HepG2 (cell line): ENCODE measurements around the gene SPRY1. TPM values are rescaled to one million over a fixed set of nuclear protein-coding genes. Genes with fewer than 3 reads are reported as not detected.

Experiments
- ATAC-seq: fragments of 200-7000 bp; cut with Tn5 transposase; 3 replicates; pipeline ENCODE4 v1.9.1; 2020; ENCODE audit warnings: mild to moderate bottlenecking, moderate library complexity
- BruUV-seq: library from RNA; stranded (reverse); fragments of 400-500 nt; replicated peaks from 2 replicates; lab custom pipeline; 2021; lab: Mats Ljungman, UMichigan
- CTCF ChIA-PET: fragments of 300-600 bp; formaldehyde crosslinking; extraction: SDS; loops from one replicate; lab custom pipeline; 2021; ENCODE audit warnings: low total read pairs, inconsistent platforms, low intra/inter-chr PET ratio; lab: Yijun Ruan, JAX
- POLR2A ChIA-PET: fragments of 350-600 bp; sonication (Branson Sonifier 250); formaldehyde crosslinking; loops from one replicate; lab custom pipeline; 2020; ENCODE audit warnings: antibody characterized with exemption, inconsistent platforms; lab: Yijun Ruan, JAX
- DNase-seq: peaks from one replicate; pipeline ENCODE4 v3.0.0-alpha.2; 2015; ENCODE audit warnings: low spot score
- FAIRE-seq: peaks from 3 replicates; lab custom pipeline; 2011; peaks lifted over from hg19 to GRCh38; lab: Jason Lieb, UNC
- H2AFZ ChIP-seq: one replicate; pipeline ENCODE4 v1.6.1; 2011; ENCODE audit warnings: low read length, inconsistent platforms
- H3K27ac ChIP-seq: fragments of 300-600 bp; 3 replicates; pipeline ENCODE4 v1.8.0; 2011; ENCODE audit warnings: mixed run types, mild to moderate bottlenecking, mixed read lengths, low read length, inconsistent platforms; ENCODE audit not compliant: insufficient read depth; ENCODE audit errors: extremely low read length
- H3K27me3 ChIP-seq, 2 experiments: fragments of 200-600 bp in 1 of 2; 2 replicates in 1 of 2; 3 replicates in 1 of 2; pipeline versions ENCODE4 v1.6.0 to v1.8.0; 2011; ENCODE audit warnings: low read length in 2 of 2, mild to moderate bottlenecking in 2 of 2, moderate library complexity in 2 of 2, inconsistent platforms in 1 of 2; ENCODE audit not compliant: insufficient read depth in 2 of 2, control insufficient read depth in 1 of 2
- H3K36me3 ChIP-seq, 2 experiments: fragments of 200-600 bp in 1 of 2; replicated peaks in 1 of 2; 2 replicates in 1 of 2; 3 replicates in 1 of 2; pipeline versions ENCODE4 v1.5.1 to v1.8.0; 2011; ENCODE audit warnings: low read length in 2 of 2, inconsistent platforms in 1 of 2; ENCODE audit not compliant: insufficient read depth in 2 of 2, control insufficient read depth in 1 of 2
- H3K4me1 ChIP-seq: 2 replicates; pipeline ENCODE4 v1.5.1; 2012; ENCODE audit warnings: low read length, inconsistent platforms; ENCODE audit not compliant: insufficient read depth
- H3K4me2 ChIP-seq: 2 replicates; pipeline ENCODE4 v1.6.0; 2011; ENCODE audit warnings: low read depth, low read length, inconsistent platforms
- H3K4me3 ChIP-seq, 3 experiments: fragments of 200-600 bp in 1 of 3; sonication (generic), shearing (Covaris generic) in 1 of 3; replicated peaks in 1 of 3; 2 replicates each; pipeline ENCODE4 v1.5.1; 2011 to 2016; ENCODE audit warnings: low read length in 3 of 3, inconsistent platforms in 2 of 3, low read depth in 2 of 3, mild to moderate bottlenecking in 2 of 3, control low read depth in 1 of 3, mixed read lengths in 1 of 3; ENCODE audit not compliant: insufficient read depth in 1 of 3
- H3K79me2 ChIP-seq: one replicate; pipeline ENCODE4 v1.6.1; 2011; ENCODE audit warnings: low read length, inconsistent platforms; ENCODE audit not compliant: insufficient read depth
- H3K9ac ChIP-seq: 2 replicates; pipeline ENCODE4 v1.6.0; 2011; ENCODE audit warnings: mild to moderate bottlenecking, low read depth, low read length, inconsistent platforms; ENCODE audit not compliant: insufficient read depth
- H3K9me3 ChIP-seq: 2 replicates; pipeline ENCODE4 v1.5.1; 2012; ENCODE audit warnings: mild to moderate bottlenecking, low read length
- H4K20me1 ChIP-seq: 2 replicates; pipeline ENCODE4 v1.6.0; 2011; ENCODE audit warnings: inconsistent platforms, mild to moderate bottlenecking, low read length, moderate library complexity; ENCODE audit not compliant: insufficient read depth
- CREM ChIP-seq, 2 experiments: sonication (generic) in 1 of 2; formaldehyde crosslinking in 1 of 2; IDR thresholded peaks; 2 replicates each; pipeline versions ENCODE4 v1.4.0 to v1.6.1; 2016 to 2020; ENCODE audit warnings: antibody characterized with exemption in 1 of 2, mild to moderate bottlenecking in 1 of 2, missing genetic modification reagents in 1 of 2
- GATA4 ChIP-seq: sonication (generic); IDR thresholded peaks from 2 replicates; pipeline ENCODE4 v1.6.1; 2016; ENCODE audit warnings: antibody characterized with exemption, low read depth, borderline replicate concordance
- GATAD2A ChIP-seq: IDR thresholded peaks from 2 replicates; pipeline ENCODE4 v1.6.1; 2016
- ISL2 ChIP-seq: sonication (generic); formaldehyde crosslinking; IDR thresholded peaks from 2 replicates; pipeline ENCODE4 v1.5.0; 2020; ENCODE audit warnings: missing genetic modification reagents
- NFAT5 ChIP-seq: sonication (generic); formaldehyde crosslinking; IDR thresholded peaks from 2 replicates; pipeline ENCODE4 v1.4.0; 2020; ENCODE audit warnings: missing genetic modification reagents
- SAP130 ChIP-seq: IDR thresholded peaks from 2 replicates; pipeline ENCODE4 v1.6.1; 2016; ENCODE audit warnings: low read depth
- SMARCE1 ChIP-seq: fragments of 450-650 bp; IDR thresholded peaks from 2 replicates; pipeline ENCODE4 v1.6.1; 2017; ENCODE audit warnings: borderline replicate concordance
- USF2 ChIP-seq, 2 experiments: sonication (generic) in 1 of 2; formaldehyde crosslinking in 1 of 2; IDR thresholded peaks; 2 replicates each; pipeline versions ENCODE4 v1.5.1 to v1.6.1; 2011 to 2020; ENCODE audit warnings: borderline replicate concordance in 1 of 2, low read depth in 1 of 2, low read length in 1 of 2, mild to moderate bottlenecking in 1 of 2, missing genetic modification reagents in 1 of 2, moderate library complexity in 1 of 2
- ZNF556 ChIP-seq: sonication (generic); formaldehyde crosslinking; IDR thresholded peaks from 2 replicates; pipeline ENCODE4 v1.4.0; 2020; ENCODE audit warnings: mild to moderate bottlenecking, missing genetic modification reagents, borderline replicate concordance
- ZNF597 ChIP-seq: sonication (generic); formaldehyde crosslinking; IDR thresholded peaks from 2 replicates; pipeline ENCODE4 v1.5.0; 2020; ENCODE audit warnings: missing genetic modification reagents
- WGBS: methylation state at CpG from one replicate; pipeline ENCODE4 v1.1.6; 2017; ENCODE audit warnings: low lambda C conversion rate; 5-methylcytosine and 5-hydroxymethylcytosine counted together
- in situ Hi-C: cut with HindIII; loops from 2 replicates; pipeline ENCODE4 v1.10.0; 2017; ENCODE audit warnings: low pct_unique_long_range_greater_than_20kb; ENCODE audit not compliant: extremely low pct_ligation_motif_present
- intact Hi-C: fragments of 100-400 bp; cut with micrococcal nuclease; formaldehyde crosslinking; loops from one replicate; pipeline ENCODE4 v1.10.0; 2022; ENCODE audit not compliant: unreplicated experiment
- polyA plus RNA-seq, 8 experiments: library from polyadenylated mRNA; depleted of rRNA in 3 of 8; stranded (reverse) in 7 of 8; unstranded in 1 of 8; fragments of >200 nt; fragmentation: Illumina TruSeq in 4 of 8; extraction: Trizol in 4 of 8; gene quantifications; 2 replicates each; pipeline versions ENCODE4 v1.2.1 to v1.2.3, GENCODE V29; 2011 to 2016; ENCODE audit warnings: low read depth in 4 of 8, missing spikeins in 1 of 8, mixed read lengths in 1 of 8; ENCODE audit not compliant: insufficient read depth in 1 of 8
- total RNA-seq, 5 experiments: library from RNA; depleted of rRNA; stranded (reverse); fragments of >200 nt; fragmentation: Illumina TruSeq; extraction: Trizol; gene quantifications; 2 replicates each; pipeline ENCODE4 v1.2.3, GENCODE V29; 2016; ENCODE audit warnings: low read depth in 1 of 5
- TF ChIP-seq, protein P1 (sequence below), 2 experiments: fragments of 450-650 bp in 1 of 2; sonication (generic) in 1 of 2; formaldehyde crosslinking; IDR thresholded peaks; 2 replicates each; pipeline versions ENCODE4 v1.5.0 to v1.8.0; 2020 to 2022; ENCODE audit warnings: mild to moderate bottlenecking in 1 of 2, missing genetic modification reagents in 1 of 2

SPRY1 gene
- total and polyA plus RNA-seq, 2 of the 13 experiments (the other 11 are each of a cell fraction or from before 2014, with no cell fraction given) = 24.7 to 33.4 TPM

DNA sequence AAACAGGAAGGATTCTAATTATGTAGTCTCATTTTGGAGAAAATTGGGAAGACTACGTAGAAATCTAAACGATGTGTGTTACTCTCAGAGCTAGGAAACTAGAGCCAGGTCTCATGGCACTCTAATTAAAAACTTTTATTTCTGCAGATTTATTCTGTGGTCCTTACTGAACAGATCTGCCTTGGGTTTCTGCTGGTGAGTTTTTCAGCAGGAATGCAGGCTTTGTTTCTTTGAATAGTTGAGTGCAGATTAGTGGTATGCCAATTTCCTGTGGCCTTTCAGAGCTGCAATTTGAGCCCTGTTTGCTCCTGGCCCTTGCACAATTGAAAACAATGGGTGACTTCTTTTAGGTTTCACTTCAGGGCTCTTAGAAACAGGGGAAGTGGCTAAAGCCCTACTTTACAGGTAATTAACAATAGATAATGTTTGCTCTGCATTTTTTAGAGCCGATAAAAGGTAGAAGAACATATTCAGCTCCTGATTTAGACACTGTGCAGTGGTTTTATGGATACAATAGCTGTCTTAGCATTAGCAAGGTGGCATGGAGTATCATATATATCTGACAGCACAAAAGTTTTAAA, 21.8 kb downstream of the SPRY1 start:
- no peaks in the 10 kb centered on the region for H4K20me1 ChIP-seq
- no peak overlapping the region for H2AFZ ChIP-seq
- in situ Hi-C loops = no loop called here
- FAIRE-seq = peak; percentile 90
- POLR2A ChIA-PET = interaction anchor here (0.8 to 2.7 kb wide), 7 partner anchors 19 to 200 kb away, joined by 3 to 15 read pairs (median 7); partner anchors contain the start of gene SPRY1
- no peaks in the 10 kb centered on the region for H3K79me2 ChIP-seq
- intact Hi-C loops = loop anchor here (1.0 to 5.0 kb wide), 4 partner anchors 24 to 139 kb away; no protein-coding TSS in a partner anchor
- H3K9me3 ChIP-seq = no peaks in the 10 kb centered on the region
- peak overlapping the region; percentile 58 for H3K4me2 ChIP-seq
- ATAC-seq = peak; percentile 97
- 11% methylated on average over 3 of the region's 3 CpGs for WGBS
- H3K9ac ChIP-seq = peak overlapping the region; percentile 23
- H3K36me3 ChIP-seq = no peaks in the 10 kb centered on the region
- CTCF ChIA-PET = no interaction called here
- H3K27ac ChIP-seq = peak overlapping the region; percentile 70
- H3K4me1 ChIP-seq = peaks cover 72% of the 10 kb centered on the region
- DNase-seq = peak; percentile 97
- peak overlapping the region in 2 of 3 experiments; percentile 6 to 30; a peak in 2 of 6 replicates for H3K4me3 ChIP-seq
- BruUV-seq = no TSS peak
- no peaks in the 10 kb centered on the region for H3K27me3 ChIP-seq
- peak; percentile 81 for TF ChIP-seq SAP130 (CRISPR knock-in tag)
- TF ChIP-seq GATA4 = peak; percentile 80; the same call in 1 of the 2 replicates
- TF ChIP-seq ZNF597 (CRISPR knock-in tag) = no peak
- TF ChIP-seq SMARCE1 = no peak
- peak; percentile 94 for TF ChIP-seq GATAD2A (CRISPR knock-in tag)
- no peak for TF ChIP-seq NFAT5
- TF ChIP-seq ZNF556 (CRISPR knock-in tag) = peak; percentile 76; the same call in 1 of the 2 replicates
- TF ChIP-seq, protein P1, sequence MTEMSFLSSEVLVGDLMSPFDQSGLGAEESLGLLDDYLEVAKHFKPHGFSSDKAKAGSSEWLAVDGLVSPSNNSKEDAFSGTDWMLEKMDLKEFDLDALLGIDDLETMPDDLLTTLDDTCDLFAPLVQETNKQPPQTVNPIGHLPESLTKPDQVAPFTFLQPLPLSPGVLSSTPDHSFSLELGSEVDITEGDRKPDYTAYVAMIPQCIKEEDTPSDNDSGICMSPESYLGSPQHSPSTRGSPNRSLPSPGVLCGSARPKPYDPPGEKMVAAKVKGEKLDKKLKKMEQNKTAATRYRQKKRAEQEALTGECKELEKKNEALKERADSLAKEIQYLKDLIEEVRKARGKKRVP (CRISPR knock-in tag; IDR thresholded peaks at IDR 0.05) = peak in 1 of 2 experiments; percentile 69; a peak in 2 of 4 replicates
- peak; percentile 88 for TF ChIP-seq ISL2 (CRISPR knock-in tag)
- TF ChIP-seq USF2 (IDR thresholded peaks at IDR 0.05; ENCODE audit: low read depth, low read length) = no peak
- no peak for TF ChIP-seq USF2 (CRISPR knock-in tag; IDR thresholded peaks at IDR 0.05; ENCODE audit: borderline replicate concordance)
- peak; percentile 85 for TF ChIP-seq CREM (IDR thresholded peaks at IDR 0.05)
- no peak for TF ChIP-seq CREM (CRISPR knock-in tag; IDR thresholded peaks at IDR 0.05)
